ENCODE measurements around the gene PCA3.

GRCh38 chr9:76733096-76733495 lies 31.1 kb upstream of the PCA3 start:
- TF ChIP-seq, protein P1, sequence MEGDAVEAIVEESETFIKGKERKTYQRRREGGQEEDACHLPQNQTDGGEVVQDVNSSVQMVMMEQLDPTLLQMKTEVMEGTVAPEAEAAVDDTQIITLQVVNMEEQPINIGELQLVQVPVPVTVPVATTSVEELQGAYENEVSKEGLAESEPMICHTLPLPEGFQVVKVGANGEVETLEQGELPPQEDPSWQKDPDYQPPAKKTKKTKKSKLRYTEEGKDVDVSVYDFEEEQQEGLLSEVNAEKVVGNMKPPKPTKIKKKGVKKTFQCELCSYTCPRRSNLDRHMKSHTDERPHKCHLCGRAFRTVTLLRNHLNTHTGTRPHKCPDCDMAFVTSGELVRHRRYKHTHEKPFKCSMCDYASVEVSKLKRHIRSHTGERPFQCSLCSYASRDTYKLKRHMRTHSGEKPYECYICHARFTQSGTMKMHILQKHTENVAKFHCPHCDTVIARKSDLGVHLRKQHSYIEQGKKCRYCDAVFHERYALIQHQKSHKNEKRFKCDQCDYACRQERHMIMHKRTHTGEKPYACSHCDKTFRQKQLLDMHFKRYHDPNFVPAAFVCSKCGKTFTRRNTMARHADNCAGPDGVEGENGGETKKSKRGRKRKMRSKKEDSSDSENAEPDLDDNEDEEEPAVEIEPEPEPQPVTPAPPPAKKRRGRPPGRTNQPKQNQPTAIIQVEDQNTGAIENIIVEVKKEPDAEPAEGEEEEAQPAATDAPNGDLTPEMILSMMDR (IDR thresholded peaks at IDR 0.05; ENCODE audit: poor library complexity, severe bottlenecking), result no peak
- TF ChIP-seq SMC3 (conservative IDR thresholded peaks at IDR 0.05; ENCODE audit: poor library complexity) (no peak), EZH2 (IDR thresholded peaks at IDR 0.05; ENCODE audit: borderline replicate concordance, insufficient read depth, low read length, poor library complexity, severe bottlenecking) (no peak)
